Adrenal gland (tissue), 12 donors: Measurements from ENCODE around the gene RFLNA. TPM values are rescaled to one million over a fixed set of nuclear protein-coding genes. Genes with fewer than 3 reads are reported as not detected.

Experiments
- DNase-seq, 7 donors: peaks; one replicate each; pipeline ENCODE4 v3.0.0-alpha.2; 2019 to 2020
- H3K27ac ChIP-seq, 5 donors: fragments of 200-600 bp; sonication (generic) in 4 of 5; 1 replicate in 3 of 5; 2 replicates in 2 of 5; pipeline versions ENCODE4 v1.5.1 to v1.8.0; 2016 to 2020; ENCODE audit warnings: mild to moderate bottlenecking in 1 of 5
- H3K27me3 ChIP-seq: fragments of 200-600 bp; 2 replicates; pipeline ENCODE4 v1.8.0; 2021
- H3K36me3 ChIP-seq, 2 donors: fragments of 200-600 bp; replicated peaks in 1 of 2; 1 replicate in 1 of 2; 2 replicates in 1 of 2; pipeline versions ENCODE4 v1.5.1 to v1.8.0; 2018 to 2022
- H3K4me1 ChIP-seq, 2 donors: fragments of 200-600 bp; replicated peaks in 1 of 2; 1 replicate in 1 of 2; 2 replicates in 1 of 2; pipeline versions ENCODE4 v1.5.1 to v1.8.0; 2018 to 2021
- H3K4me3 ChIP-seq, 4 donors: fragments of 200-600 bp; sonication (generic) in 3 of 4; one replicate each; pipeline ENCODE4 v1.5.1; 2016 to 2018
- H3K9me3 ChIP-seq, 3 donors: fragments of 200-600 bp; sonication (generic) in 1 of 3; replicated peaks in 1 of 3; 1 replicate in 2 of 3; 2 replicates in 1 of 3; pipeline versions ENCODE4 v1.5.1 to v1.8.0; 2016 to 2021
- CTCF ChIP-seq, 6 experiments: fragments of 450-650 bp in 4 of 6; fragments of 200-600 bp in 2 of 6; sonication (generic) in 1 of 6; IDR thresholded peaks; 1 replicate in 5 of 6; 2 replicates in 1 of 6; pipeline versions ENCODE4 v1.5.1 to v1.8.0; 2016 to 2021; ENCODE audit warnings: antibody characterized with exemption in 6 of 6, mild to moderate bottlenecking in 2 of 6, moderate library complexity in 1 of 6
- POLR2A ChIP-seq, 2 donors: fragments of 450-650 bp; IDR thresholded peaks; one replicate each; pipeline ENCODE4 v1.6.1; 2017; ENCODE audit warnings: antibody characterized with exemption in 2 of 2, mild to moderate bottlenecking in 2 of 2, moderate library complexity in 1 of 2
- WGBS, 4 donors: extraction: QIAGEN DNeasy Blood & Tissue Kit in 2 of 4; methylation state at CpG; one replicate each; pipeline versions ENCODE4 v1.1.5 to v1.1.7; 2013 to 2017; 5-methylcytosine and 5-hydroxymethylcytosine counted together
- intact Hi-C, 2 donors: fragments of 100-400 bp; cut with DNase I; formaldehyde crosslinking; loops; one replicate each; pipeline versions ENCODE4 v1.14.1 to v1.15.0; 2022 to 2023
- polyA plus RNA-seq, 3 donors: library from polyadenylated mRNA; stranded (reverse); fragments of 200-250 nt in 2 of 3; fragments of 350-450 nt in 1 of 3; fragmentation: Illumina TruSeq in 1 of 3; extraction: RNeasy Lipid Tissue Mini Kit (QIAGEN cat#74804) in 1 of 3; gene quantifications; one replicate each; pipeline ENCODE4 v1.2.3, GENCODE V29; 2013 to 2014
- total RNA-seq, 9 donors: library from RNA; depleted of rRNA in 4 of 9; stranded (reverse); fragments of >200 nt in 4 of 9; fragments of 120-200 nt in 1 of 9; fragmentation: NEBNext Ultra II Directional in 1 of 9; extraction: Animal tissue kit (Norgen Biotek cat#: 25700) in 1 of 9; gene quantifications; one replicate each; pipeline versions ENCODE4 v1.1.0 to v1.2.4, GENCODE V29; 2013 to 2023
- donor health status: healthy with polysubstance abuse.
- donor health status: Bipolar disorder and iron deficiency.
- donor health status: DM: yes; HTN: yes; CAD: no.
- donor health status: DM: no; HTN: no; CAD: no.
- donor health status: DM: no; HTN: no; CAD: no.
- donor health status: DM: yes; HTN: yes; CAD: no.

The RFLNA gene
- total and polyA plus RNA-seq, 12 donors = 0.38 to 3.9 (median 1.4) TPM; not detected in 1

- WGBS, 4 donors = 5 to 12% (median 6%) methylated on average over 10 to 42 of the region's 42 CpGs
- no peak overlapping the region for H3K27ac ChIP-seq
- intact Hi-C loops = no loop called here
These were observed 652 bp downstream of the RFLNA start for GRCh38 chr12:124295431-124296058.

GRCh38 chr12:124296295-124296915 lies 1.5 kb downstream of the RFLNA start:
- no peak for DNase-seq
- TF ChIP-seq CTCF (IDR thresholded peaks at IDR 0.05) (no peak), POLR2A (IDR thresholded peaks at IDR 0.05) (no peak)
- Histone ChIP-seq H3K36me3 (no peaks in the 10 kb centered on the region), H3K27ac (no peak overlapping the region), H3K4me3 (no peak overlapping the region), H3K4me1 (peaks cover 0 to 4% of the 10 kb centered on the region in 2 donors), H3K27me3 (peaks cover 5% of the 10 kb centered on the region), H3K9me3 (no peaks in the 10 kb centered on the region)
- WGBS, 4 donors = 20 to 33% (median 25%) methylated on average over 14 to 21 of the region's 21 CpGs
- intact Hi-C loops = no loop called here

More at GRCh38 chr12:124295431-124296058, 652 bp downstream of the RFLNA start:
- Histone ChIP-seq H3K4me1 (peaks cover 0 to 4% of the 10 kb centered on the region in 2 donors), H3K4me3 (peak overlapping the region in 1 of 4 donors; percentile 37), H3K27me3 (peaks cover 5% of the 10 kb centered on the region), H3K36me3 (no peaks in the 10 kb centered on the region), H3K9me3 (no peaks in the 10 kb centered on the region)
- DNase-seq = no peak
- TF ChIP-seq POLR2A (IDR thresholded peaks at IDR 0.05) = no peak

- DNase-seq = no peak
- peaks cover 0 to 4% of the 10 kb centered on the region in 2 donors for H3K4me1 ChIP-seq
- no peaks in the 10 kb centered on the region for H3K9me3 ChIP-seq
- no peak for TF ChIP-seq CTCF (IDR thresholded peaks at IDR 0.05)
- TF ChIP-seq POLR2A (IDR thresholded peaks at IDR 0.05) = no peak
- no peak overlapping the region for H3K4me3 ChIP-seq
- H3K27ac ChIP-seq = no peak overlapping the region
- intact Hi-C loops = no loop called here
- H3K27me3 ChIP-seq = peaks cover 5% of the 10 kb centered on the region
- H3K36me3 ChIP-seq = no peaks in the 10 kb centered on the region
- 75 to 80% (median 79%) methylated on average over 7 to 9 of the region's 9 CpGs for WGBS, 4 donors
These were observed 2.0 kb downstream of the RFLNA start for GRCh38 chr12:124296916-124297351.

- H3K9me3 ChIP-seq = no peaks in the 10 kb centered on the region
- intact Hi-C loops = no loop called here
- no peak overlapping the region for H3K4me3 ChIP-seq
- peaks cover 5% of the 10 kb centered on the region for H3K27me3 ChIP-seq
- no peak for DNase-seq
- TF ChIP-seq CTCF (IDR thresholded peaks at IDR 0.05) (no peak), POLR2A (IDR thresholded peaks at IDR 0.05) (no peak)
- peaks cover 0 to 4% of the 10 kb centered on the region in 2 donors for H3K4me1 ChIP-seq
- H3K27ac ChIP-seq = no peak overlapping the region
- H3K36me3 ChIP-seq = no peaks in the 10 kb centered on the region
- WGBS, 4 donors = 77 to 85% (median 81%) methylated on average over 4 of the region's 4 CpGs
These were observed 2.5 kb downstream of the RFLNA start for GRCh38 chr12:124297389-124297788.
